GM10248 (cell line): ENCODE results near the gene CEPT1.

ENCODE experiments used
- CTCF ChIA-PET: fragments of 300-600 bp; sonication (Branson Sonifier 250); formaldehyde crosslinking; extraction: SDS; loops from one replicate; lab custom pipeline; 2021; ENCODE audit warnings: antibody characterized with exemption; lab: Yijun Ruan, JAX
- POLR2A ChIA-PET: fragments of 350-650 bp; sonication (Branson Sonifier 250); formaldehyde crosslinking; extraction: SDS; loops from one replicate; lab custom pipeline; 2020; ENCODE audit warnings: antibody characterized with exemption; lab: Yijun Ruan, JAX
- DNase-seq: peaks from one replicate; pipeline ENCODE4 v3.0.0; 2012; ENCODE audit errors: extremely low spot score
- TF ChIP-seq, protein P1 (sequence below): IDR thresholded peaks from 2 replicates; pipeline ENCODE4 v1.5.1; 2012; ENCODE audit warnings: mild to moderate bottlenecking, low read depth; ENCODE audit errors: extremely low read depth, missing control alignments, control extremely low read depth

The CEPT1 gene

DNA sequence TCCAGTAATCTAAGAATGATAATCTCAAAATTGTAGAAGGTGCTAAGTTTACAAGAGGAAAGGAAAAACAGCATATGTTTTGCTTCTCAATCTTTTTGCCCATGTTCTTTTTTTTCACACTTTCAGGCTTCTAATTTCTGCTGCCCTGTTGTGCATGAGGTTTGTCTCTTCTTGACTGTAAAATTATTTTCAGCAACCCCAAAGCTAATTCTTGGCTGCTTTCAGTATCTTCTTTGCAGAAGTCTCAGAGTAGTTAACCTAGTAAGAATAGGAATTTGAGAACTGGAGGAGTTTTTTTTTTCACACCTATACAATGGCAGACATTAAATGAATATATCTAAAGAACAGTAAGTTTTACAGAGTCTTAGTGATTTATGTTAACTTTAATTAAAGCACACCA lies 34.0 kb downstream of the CEPT1 start:
- CTCF ChIA-PET, result interaction anchor here (0.9 kb wide), 1 partner anchor 10 kb away, joined by 4 read pairs; no protein-coding TSS in a partner anchor
- DNase-seq, result no peak
- POLR2A ChIA-PET, result no interaction called here
- TF ChIP-seq, protein P1, sequence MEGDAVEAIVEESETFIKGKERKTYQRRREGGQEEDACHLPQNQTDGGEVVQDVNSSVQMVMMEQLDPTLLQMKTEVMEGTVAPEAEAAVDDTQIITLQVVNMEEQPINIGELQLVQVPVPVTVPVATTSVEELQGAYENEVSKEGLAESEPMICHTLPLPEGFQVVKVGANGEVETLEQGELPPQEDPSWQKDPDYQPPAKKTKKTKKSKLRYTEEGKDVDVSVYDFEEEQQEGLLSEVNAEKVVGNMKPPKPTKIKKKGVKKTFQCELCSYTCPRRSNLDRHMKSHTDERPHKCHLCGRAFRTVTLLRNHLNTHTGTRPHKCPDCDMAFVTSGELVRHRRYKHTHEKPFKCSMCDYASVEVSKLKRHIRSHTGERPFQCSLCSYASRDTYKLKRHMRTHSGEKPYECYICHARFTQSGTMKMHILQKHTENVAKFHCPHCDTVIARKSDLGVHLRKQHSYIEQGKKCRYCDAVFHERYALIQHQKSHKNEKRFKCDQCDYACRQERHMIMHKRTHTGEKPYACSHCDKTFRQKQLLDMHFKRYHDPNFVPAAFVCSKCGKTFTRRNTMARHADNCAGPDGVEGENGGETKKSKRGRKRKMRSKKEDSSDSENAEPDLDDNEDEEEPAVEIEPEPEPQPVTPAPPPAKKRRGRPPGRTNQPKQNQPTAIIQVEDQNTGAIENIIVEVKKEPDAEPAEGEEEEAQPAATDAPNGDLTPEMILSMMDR, result no peak

DNA sequence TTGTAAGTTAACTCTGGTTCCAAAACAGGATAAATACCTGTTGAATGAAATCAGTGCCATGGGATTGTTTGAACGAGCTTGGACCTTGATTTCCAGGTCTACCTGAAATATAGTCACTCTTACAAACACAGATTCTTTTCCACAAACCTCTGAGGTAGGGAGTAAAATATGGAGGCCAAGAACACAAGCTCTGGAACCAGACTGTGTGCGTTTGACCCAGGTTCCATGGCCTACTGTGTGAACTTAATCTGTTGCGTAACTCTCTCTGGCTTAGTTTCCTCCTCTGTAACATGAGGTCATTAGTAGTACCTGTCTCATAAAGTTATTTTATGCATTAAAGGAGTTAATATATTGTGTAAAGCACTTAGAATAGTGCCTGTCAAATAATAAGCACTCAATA lies 35.3 kb downstream of the CEPT1 start:
- no peak for DNase-seq
- TF ChIP-seq, protein P1, result no peak
- ChIA-PET CTCF (no interaction called here), POLR2A (no interaction called here)

DNA sequence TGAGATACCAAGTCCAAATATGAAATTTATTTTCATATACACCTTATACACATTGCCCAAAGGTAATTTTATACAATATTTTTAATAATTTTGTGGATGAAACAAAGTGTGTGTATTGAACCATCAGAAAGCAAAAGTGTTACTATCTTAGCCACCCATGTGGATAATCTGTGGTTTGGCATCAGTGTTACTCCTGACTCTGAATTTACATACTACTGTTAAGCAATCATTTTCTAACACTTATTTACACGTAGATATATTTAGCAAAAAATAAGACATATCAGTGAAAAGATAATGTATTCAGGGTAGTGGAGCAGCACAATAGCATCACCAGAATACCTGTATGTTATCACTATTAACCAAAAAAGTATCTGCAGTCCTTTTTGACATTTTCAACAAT lies 36.7 kb downstream of the CEPT1 start:
- CTCF ChIA-PET, result no interaction called here
- POLR2A ChIA-PET, result no interaction called here
- DNase-seq, result no peak
- TF ChIP-seq, protein P1, result no peak

DNA sequence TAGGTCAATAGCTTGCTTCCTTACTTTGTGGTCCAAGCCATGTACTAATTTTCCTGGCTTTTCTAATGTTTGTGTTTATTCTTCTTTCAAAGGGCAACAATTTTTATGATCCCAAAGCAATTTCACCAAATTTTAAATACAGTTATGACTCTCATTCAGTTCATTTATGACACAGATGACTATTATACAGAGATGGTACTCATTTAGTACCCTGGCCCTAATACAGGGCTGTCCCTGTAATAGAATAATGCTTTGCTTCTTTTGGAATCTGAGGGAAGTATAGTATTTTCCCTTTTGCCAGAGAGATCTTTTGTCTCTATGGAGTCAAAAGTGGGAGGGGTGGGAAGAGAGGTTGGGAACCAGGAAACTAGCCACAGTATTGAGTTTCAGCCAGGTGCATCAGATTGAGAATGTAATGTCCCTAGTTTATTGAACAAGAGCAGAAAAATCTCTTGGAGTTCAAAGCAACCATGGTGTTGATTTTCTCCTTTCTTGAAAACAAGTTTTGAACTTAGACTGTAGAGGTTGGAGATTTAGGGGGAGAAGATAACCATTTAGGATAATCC lies 40.0 kb downstream of the CEPT1 start:
- no peak for DNase-seq
- ChIA-PET POLR2A (no interaction called here), CTCF (interaction anchor here (1.6 kb wide), 1 partner anchor 16 kb away, joined by 5 read pairs; no protein-coding TSS in a partner anchor)
- TF ChIP-seq, protein P1, result no peak

DNA sequence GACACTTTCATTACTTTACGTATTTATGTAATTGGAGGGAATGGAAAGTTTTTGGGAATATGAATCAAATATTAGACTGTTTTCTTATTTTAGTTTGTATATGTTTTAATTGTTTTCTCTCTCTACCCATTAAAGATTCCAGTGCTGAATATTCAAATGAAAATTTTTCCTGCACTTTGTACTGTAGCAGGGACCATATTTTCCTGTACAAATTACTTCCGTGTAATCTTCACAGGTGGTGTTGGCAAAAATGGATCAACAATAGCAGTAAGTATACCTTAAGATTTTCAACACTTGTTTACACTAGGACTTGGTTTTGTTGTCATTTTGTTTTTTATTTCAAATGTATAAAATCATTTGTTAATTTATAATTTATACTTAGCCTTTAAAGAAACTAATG lies 42.0 kb downstream of the CEPT1 start:
- ChIA-PET POLR2A (no interaction called here), CTCF (interaction anchor here (1.4 to 2.2 kb wide), 2 partner anchors 10 to 11 kb away, joined by 3 to 14 read pairs; no protein-coding TSS in a partner anchor)
- TF ChIP-seq, protein P1, result no peak
- DNase-seq, result no peak

DNA sequence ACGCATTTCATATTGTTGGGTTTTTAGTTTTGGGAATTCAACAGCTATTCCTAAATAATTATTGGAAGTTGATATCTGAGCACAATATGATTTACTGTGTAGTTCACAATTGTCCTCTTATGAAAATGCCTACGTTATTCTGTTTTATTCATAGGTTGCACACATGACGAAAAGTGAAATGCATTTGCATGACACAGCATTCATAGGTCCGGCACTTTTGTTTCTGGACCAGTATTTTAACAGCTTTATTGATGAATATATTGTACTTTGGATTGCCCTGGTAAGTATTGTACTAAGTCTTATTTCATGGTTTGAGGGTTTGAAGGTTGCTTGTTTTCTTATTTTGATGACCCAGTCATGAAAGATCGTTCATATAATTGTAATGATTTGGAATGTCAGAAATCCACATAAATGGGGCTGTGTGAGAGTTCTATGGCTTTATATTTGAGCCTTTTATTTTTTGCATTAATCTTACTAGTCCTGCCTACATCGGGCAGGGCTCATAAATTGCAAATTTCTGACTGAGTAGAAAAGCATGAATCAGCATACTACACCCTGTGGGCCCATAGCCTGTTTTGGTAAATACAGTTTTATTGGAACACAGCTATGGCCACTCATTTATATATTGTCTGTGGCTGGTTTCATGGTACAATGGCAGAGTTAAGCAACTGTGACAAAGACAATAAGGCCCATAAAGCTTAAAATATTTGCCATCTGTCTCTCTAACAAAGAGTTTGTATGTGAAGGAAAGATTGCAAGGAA lies 43.5 kb downstream of the CEPT1 start:
- no peak for DNase-seq
- TF ChIP-seq, protein P1, result no peak
- CTCF ChIA-PET, result interaction anchor here (0.8 to 2.2 kb wide), 8 partner anchors 8 to 217 kb away, joined by 3 to 14 read pairs (median 3); no protein-coding TSS in a partner anchor
- POLR2A ChIA-PET, result no interaction called here
